Pancreas (tissue), 10 donors: ENCODE measurements around the gene RMDN3. TPM values are rescaled to one million over a fixed set of nuclear protein-coding genes. Genes with fewer than 3 reads are reported as not detected.
A peak's percentile ranks its signal among the peaks of the same experiment; 100 is the strongest.

Experiments used
- ATAC-seq, 4 donors: fragments of 200-7000 bp; cut with Tn5 transposase; one replicate each; pipeline versions ENCODE4 v1.8.0 to v1.9.1; 2020; ENCODE audit warnings: mild to moderate bottlenecking in 4 of 4, moderate library complexity in 4 of 4
- DNase-seq, 6 donors: peaks; one replicate each; pipeline ENCODE4 v3.0.0-alpha.2; 2020
- FAIRE-seq: peaks from 2 replicates; lab custom pipeline; 2012; peaks lifted over from hg19 to GRCh38; lab: Jason Lieb, UNC
- H3K27ac ChIP-seq, 4 donors: fragments of 200-600 bp; sonication (generic); 1 replicate in 3 of 4; 2 replicates in 1 of 4; pipeline versions ENCODE4 v1.5.0 to v1.8.0; 2020
- H3K27me3 ChIP-seq, 4 donors: fragments of 200-600 bp; one replicate each; pipeline ENCODE4 v1.8.0; 2021
- H3K36me3 ChIP-seq, 3 donors: fragments of 200-600 bp; sonication (generic) in 1 of 3; one replicate each; pipeline versions ENCODE4 v1.5.0 to v1.8.0; 2020 to 2021
- H3K4me1 ChIP-seq, 3 donors: fragments of 200-600 bp; one replicate each; pipeline ENCODE4 v1.8.0; 2021
- H3K4me3 ChIP-seq, 4 donors: fragments of 200-600 bp; sonication (generic) in 2 of 4; one replicate each; pipeline versions ENCODE4 v1.5.0 to v1.8.0; 2020 to 2021
- H3K9me3 ChIP-seq, 4 donors: fragments of 200-600 bp; one replicate each; pipeline ENCODE4 v1.8.0; 2021
- CTCF ChIP-seq, 4 donors: fragments of 200-600 bp; sonication (generic) in 3 of 4; IDR thresholded peaks; one replicate each; pipeline versions ENCODE4 v1.5.0 to v1.8.0; 2021; ENCODE audit warnings: antibody characterized with exemption in 4 of 4
- WGBS, 2 donors: extraction: QIAGEN DNeasy Blood & Tissue Kit; methylation state at CpG; one replicate each; pipeline ENCODE4 v1.1.7; 2013; 5-methylcytosine and 5-hydroxymethylcytosine counted together
- intact Hi-C, 3 donors: fragments of 100-400 bp; cut with DNase I; formaldehyde crosslinking; loops; one replicate each; pipeline versions ENCODE4 v1.11.1 to v1.14.2; 2022
- polyA plus RNA-seq, 2 donors: library from polyadenylated mRNA; stranded (reverse); fragments of 200-250 nt; gene quantifications; one replicate each; pipeline ENCODE4 v1.2.3, GENCODE V29; 2013
- total RNA-seq, 6 donors: library from RNA; stranded (reverse); fragmentation: NEBNext Ultra II Directional in 4 of 6; extraction: Animal tissue kit (Norgen Biotek cat#: 25700) in 4 of 6; gene quantifications; one replicate each; pipeline versions ENCODE4 v1.2.1 to v1.2.4, GENCODE V29; 2021 to 2023
- donor health status: healthy with polysubstance abuse.
- donor health status: DM: no; HTN: no; CAD: no; lungs with moderate emphysema.
- donor health status: DM: no; HTN: no; CAD: no.
- donor health status: control.
- donor health status: control.
- donor health status: Bipolar disorder and iron deficiency.
- donor health status: DM: yes; HTN: yes; CAD: no.
- donor health status: DM: no; HTN: no; CAD: no.
- donor health status: DM: no; HTN: no; CAD: no.
- donor health status: DM: yes; HTN: yes; CAD: no.

Gene RMDN3
- total and polyA plus RNA-seq, 8 donors, result 11.9 to 21.3 (median 17.2) TPM

DNA sequence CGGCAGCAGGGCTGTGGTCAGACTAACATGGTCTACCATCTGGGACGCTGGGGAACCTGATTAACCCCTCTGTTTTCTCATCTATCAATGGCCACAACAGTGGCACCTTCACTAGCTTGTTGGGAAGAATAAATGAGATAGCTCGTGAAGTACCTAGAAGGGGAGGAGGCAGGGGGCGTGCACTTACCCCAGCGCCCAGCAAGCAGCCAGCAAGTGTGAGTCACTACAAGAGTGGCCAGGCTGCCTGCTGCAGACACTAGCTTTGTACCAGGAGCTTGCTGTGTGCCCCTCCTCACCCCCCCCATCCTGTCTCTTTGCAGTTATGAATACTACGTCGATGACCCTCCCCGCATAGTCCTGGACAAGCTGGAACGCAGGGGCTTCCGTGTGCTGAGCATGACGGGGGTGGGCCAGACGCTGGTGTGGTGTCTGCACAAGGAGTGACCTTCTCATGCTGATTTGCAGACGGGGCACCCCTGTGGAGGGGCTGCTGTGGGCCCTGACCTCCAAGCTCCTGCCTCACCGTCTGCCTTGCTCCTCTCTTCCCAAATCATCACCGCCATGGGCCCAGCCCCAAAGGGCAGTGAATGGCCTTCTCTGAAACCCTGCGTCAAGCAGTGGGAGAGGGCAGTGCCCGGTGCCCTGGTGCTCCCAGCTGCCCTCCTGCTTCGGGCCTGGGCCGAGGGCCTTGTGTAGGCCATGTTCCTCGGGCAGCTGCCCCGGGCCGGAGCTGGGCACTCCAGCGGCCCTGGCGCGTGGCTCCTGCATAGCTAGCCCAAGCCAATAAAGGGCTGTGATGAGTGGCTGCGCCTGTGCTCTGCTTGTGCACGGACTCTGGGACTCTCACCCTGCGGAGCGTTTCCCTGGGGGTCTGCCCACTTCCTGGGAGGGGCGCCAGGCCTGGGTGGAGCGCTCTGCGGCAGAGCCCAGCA is 12.1 kb upstream of the RMDN3 start:
- no peak for FAIRE-seq
- Histone ChIP-seq H3K36me3 (no peaks in the 10 kb centered on the region), H3K4me3 (no peak overlapping the region), H3K27me3 (no peaks in the 10 kb centered on the region), H3K4me1 (peaks cover 9 to 13% (median 9%) of the 10 kb centered on the region in 3 donors), H3K27ac (no peak overlapping the region), H3K9me3 (no peaks in the 10 kb centered on the region)
- no peak for DNase-seq
- no peak for TF ChIP-seq CTCF (IDR thresholded peaks at IDR 0.05)
- no peak for ATAC-seq
- intact Hi-C loops, result no loop called here
- 92% methylated on average over 32 of the region's 32 CpGs for WGBS, 2 donors

DNA sequence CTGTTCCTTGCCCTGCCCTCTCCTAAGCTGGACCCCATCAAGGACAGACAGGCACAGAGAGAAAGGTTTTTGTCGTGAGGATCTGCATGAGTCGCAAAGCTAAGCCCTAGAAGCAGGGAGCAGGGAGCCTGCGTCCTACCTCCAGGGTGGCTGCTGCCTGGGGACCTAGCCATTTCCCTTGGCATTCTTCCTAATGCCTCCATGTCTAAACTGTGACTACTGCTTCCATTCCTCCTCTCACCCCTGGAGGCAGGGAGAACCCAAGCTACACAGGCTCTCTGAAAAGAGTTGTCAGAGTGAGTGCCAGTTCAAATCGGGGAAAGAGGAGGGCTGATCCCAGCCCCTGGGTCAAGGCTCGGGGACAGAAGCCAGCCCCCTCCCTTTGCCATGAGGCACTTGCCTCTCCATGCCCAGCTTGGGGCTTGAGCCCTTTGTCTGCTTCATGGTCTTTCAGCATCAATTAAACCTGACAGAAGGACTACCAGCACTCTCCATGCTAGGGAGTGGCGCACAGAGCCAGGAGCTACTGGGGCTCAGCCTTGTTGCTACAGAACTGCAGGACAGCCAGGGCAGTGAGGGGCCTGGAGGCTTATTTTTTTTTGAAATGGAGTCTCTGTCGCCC is 11.3 kb upstream of the RMDN3 start:
- intact Hi-C loops, result no loop called here
- peaks cover 9 to 13% (median 9%) of the 10 kb centered on the region in 3 donors for H3K4me1 ChIP-seq
- 72 to 77% methylated on average over 7 of the region's 7 CpGs for WGBS, 2 donors

GRCh38 chr15:40764629-40765103 is 9.6 kb upstream of the RMDN3 start:
- no peaks in the 10 kb centered on the region for H3K9me3 ChIP-seq
- H3K4me3 ChIP-seq, result peak overlapping the region; percentile 40 to 56 (median 50)
- FAIRE-seq (no peak), ATAC-seq (peak in 2 of 4 donors; percentile 1), DNase-seq (peak in 1 of 6 donors; percentile 33)
- H3K36me3 ChIP-seq, result no peaks in the 10 kb centered on the region
- H3K4me1 ChIP-seq, result peaks cover 9 to 13% (median 9%) of the 10 kb centered on the region in 3 donors
- WGBS, 2 donors, result 12 to 18% methylated on average over 8 of the region's 8 CpGs
- intact Hi-C loops, result no loop called here
- H3K27ac ChIP-seq, result peak overlapping the region; percentile 76 to 92 (median 87)
- H3K27me3 ChIP-seq, result no peaks in the 10 kb centered on the region
- no peak for TF ChIP-seq CTCF (IDR thresholded peaks at IDR 0.05)

More for the DNA sequence above, 11.3 kb upstream of the RMDN3 start:
- Histone ChIP-seq H3K36me3 (no peaks in the 10 kb centered on the region), H3K4me3 (no peak overlapping the region), H3K27me3 (no peaks in the 10 kb centered on the region), H3K27ac (no peak overlapping the region), H3K9me3 (no peaks in the 10 kb centered on the region)
- ATAC-seq (no peak), DNase-seq (no peak), FAIRE-seq (no peak)
- no peak for TF ChIP-seq CTCF (IDR thresholded peaks at IDR 0.05)

GRCh38 chr15:40763801-40764628 is 9.0 kb upstream of the RMDN3 start, which contains the start of gene GCHFR:
Gene GCHFR (plus strand): TSS chr15:40764068. CDS start chr15:40764181, 113 bp downstream.
- peak within 1 kb of the TSS; percentile 40 to 56 (median 50) for H3K4me3 ChIP-seq
- TF ChIP-seq CTCF (IDR thresholded peaks at IDR 0.05), result peak in 3 of 4 donors; percentile 11 to 32 (median 30)
- FAIRE-seq, result no peak
- ATAC-seq, result peak; percentile 74 to 85 (median 83)
- H3K27ac ChIP-seq, result peak within 1 kb of the TSS; percentile 76 to 92 (median 87)
- H3K27me3 ChIP-seq, result no peaks in the 10 kb centered on the region
- 0% methylated on average over 58 to 75 of the region's 75 CpGs for WGBS, 2 donors
- no peaks in the 10 kb centered on the region for H3K9me3 ChIP-seq
- H3K4me1 ChIP-seq, result peaks cover 9 to 13% (median 9%) of the 10 kb centered on the region in 3 donors
- DNase-seq, result peak; percentile 80 to 94 (median 85)
- intact Hi-C loops, result no loop called here
- H3K36me3 ChIP-seq, result no peaks in the 10 kb centered on the region
